OCI-LY7 (cell line): ENCODE data around the gene ZNF543.
"Not testable (repeated sequence)": the region's sequence is repeated elsewhere in the genome, so short reads cannot be mapped to it uniquely, and the experiment has no call there.

ENCODE experiments used
- EZH2phosphoT487 ChIP-seq: fragments of 200-600 bp; sonication (generic); IDR thresholded peaks from 2 replicates; pipeline ENCODE4 v1.6.1; 2018; ENCODE audit warnings: low read depth, borderline replicate concordance, mild to moderate bottlenecking, mixed run types, antibody characterized with exemption, low read length, moderate library complexity, mixed read lengths
- TF ChIP-seq, protein P1 (sequence below): fragments of 200-600 bp; sonication (generic); conservative IDR thresholded peaks from 2 replicates; pipeline ENCODE4 v1.5.1; 2014; ENCODE audit warnings: mild to moderate bottlenecking, antibody characterized with exemption, low read length, moderate library complexity, mixed read lengths

GRCh38 chr19:57374647-57375046 is 54.4 kb downstream of the ZNF543 start:
- TF ChIP-seq, protein P1, sequence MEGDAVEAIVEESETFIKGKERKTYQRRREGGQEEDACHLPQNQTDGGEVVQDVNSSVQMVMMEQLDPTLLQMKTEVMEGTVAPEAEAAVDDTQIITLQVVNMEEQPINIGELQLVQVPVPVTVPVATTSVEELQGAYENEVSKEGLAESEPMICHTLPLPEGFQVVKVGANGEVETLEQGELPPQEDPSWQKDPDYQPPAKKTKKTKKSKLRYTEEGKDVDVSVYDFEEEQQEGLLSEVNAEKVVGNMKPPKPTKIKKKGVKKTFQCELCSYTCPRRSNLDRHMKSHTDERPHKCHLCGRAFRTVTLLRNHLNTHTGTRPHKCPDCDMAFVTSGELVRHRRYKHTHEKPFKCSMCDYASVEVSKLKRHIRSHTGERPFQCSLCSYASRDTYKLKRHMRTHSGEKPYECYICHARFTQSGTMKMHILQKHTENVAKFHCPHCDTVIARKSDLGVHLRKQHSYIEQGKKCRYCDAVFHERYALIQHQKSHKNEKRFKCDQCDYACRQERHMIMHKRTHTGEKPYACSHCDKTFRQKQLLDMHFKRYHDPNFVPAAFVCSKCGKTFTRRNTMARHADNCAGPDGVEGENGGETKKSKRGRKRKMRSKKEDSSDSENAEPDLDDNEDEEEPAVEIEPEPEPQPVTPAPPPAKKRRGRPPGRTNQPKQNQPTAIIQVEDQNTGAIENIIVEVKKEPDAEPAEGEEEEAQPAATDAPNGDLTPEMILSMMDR = not testable (repeated sequence)
- TF ChIP-seq EZH2phosphoT487 = not testable (repeated sequence)
